ENCODE measurements around the gene CDC45.

Gene CDC45

DNA sequence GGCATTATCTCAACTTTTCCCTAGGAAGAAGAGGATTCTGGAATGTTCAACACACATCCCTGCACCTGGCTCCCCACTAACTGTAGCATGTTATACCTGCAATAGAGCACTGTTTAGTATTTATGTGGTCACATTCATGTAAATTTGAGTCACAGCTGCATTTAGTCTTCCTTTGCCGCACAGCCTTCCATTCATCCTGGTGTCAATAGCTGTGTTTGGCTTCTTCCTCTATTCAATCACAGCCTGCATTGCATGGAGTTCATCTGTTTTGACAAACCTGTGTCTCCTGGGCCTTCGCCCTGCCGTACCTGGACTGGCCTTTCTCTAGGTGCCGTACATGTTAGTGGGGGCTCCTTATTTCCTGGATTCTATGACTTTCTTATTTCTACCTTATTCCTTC is 28.1 kb upstream of the CDC45 start:
- DNase-seq (ENCODE audit: low read depth, low spot score): no peak
- Histone ChIP-seq H3K9me3 (ENCODE audit: insufficient read depth, low read length) (no peaks in the 10 kb centered on the region), H3K9ac (ENCODE audit: insufficient read length, low read depth) (no peak overlapping the region), H3K27me3 (ENCODE audit: insufficient read depth, insufficient read length) (no peaks in the 10 kb centered on the region), H3K4me1 (ENCODE audit: insufficient read depth, insufficient read length) (peaks cover 5% of the 10 kb centered on the region), H3K4me3 (ENCODE audit: insufficient read length, low read depth) (no peak overlapping the region), H3K36me3 (ENCODE audit: insufficient read depth, insufficient read length, low read length) (peaks cover 72% of the 10 kb centered on the region)
- no peak for TF ChIP-seq SUZ12 (IDR thresholded peaks at IDR 0.05; ENCODE audit: extremely low read depth, insufficient read depth, insufficient read length)
- TF ChIP-seq YY1 (IDR thresholded peaks at IDR 0.05; ENCODE audit: insufficient read depth, insufficient read length): no peak
- TF ChIP-seq ZNF274 (IDR thresholded peaks at IDR 0.05; ENCODE audit: low read depth, low read length): no peak

DNA sequence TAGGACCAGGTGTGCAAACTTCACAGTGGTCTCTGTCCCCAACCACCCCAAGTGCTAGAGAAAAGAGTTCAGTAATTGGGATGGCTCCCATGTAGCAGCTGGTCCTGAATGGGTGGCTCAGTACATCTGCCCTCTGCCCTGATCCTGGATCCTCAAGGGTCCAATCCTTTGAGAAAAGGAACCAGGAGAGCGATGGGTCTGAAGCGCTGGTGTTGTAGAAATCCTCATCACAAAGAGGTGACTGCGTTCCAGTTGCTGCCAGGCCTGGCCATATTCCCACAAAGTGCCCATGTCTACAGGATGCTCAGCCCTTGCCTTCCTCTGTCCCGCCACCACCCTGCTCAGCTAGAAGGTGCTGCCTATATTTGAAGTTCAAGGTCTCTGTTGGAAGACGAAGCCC is 26.0 kb upstream of the CDC45 start:
- Histone ChIP-seq H3K4me3 (ENCODE audit: insufficient read length, low read depth) (no peak overlapping the region), H3K9me3 (ENCODE audit: insufficient read depth, low read length) (no peaks in the 10 kb centered on the region), H3K36me3 (ENCODE audit: insufficient read depth, insufficient read length, low read length) (peaks cover 86% of the 10 kb centered on the region), H3K4me1 (ENCODE audit: insufficient read depth, insufficient read length) (peaks cover 5% of the 10 kb centered on the region), H3K27me3 (ENCODE audit: insufficient read depth, insufficient read length) (no peaks in the 10 kb centered on the region), H3K9ac (ENCODE audit: insufficient read length, low read depth) (no peak overlapping the region)
- no peak for TF ChIP-seq ZNF274 (IDR thresholded peaks at IDR 0.05; ENCODE audit: low read depth, low read length)
- TF ChIP-seq YY1 (IDR thresholded peaks at IDR 0.05; ENCODE audit: insufficient read depth, insufficient read length): no peak
- TF ChIP-seq SUZ12 (IDR thresholded peaks at IDR 0.05; ENCODE audit: extremely low read depth, insufficient read depth, insufficient read length): no peak
- DNase-seq (ENCODE audit: low read depth, low spot score): no peak

DNA sequence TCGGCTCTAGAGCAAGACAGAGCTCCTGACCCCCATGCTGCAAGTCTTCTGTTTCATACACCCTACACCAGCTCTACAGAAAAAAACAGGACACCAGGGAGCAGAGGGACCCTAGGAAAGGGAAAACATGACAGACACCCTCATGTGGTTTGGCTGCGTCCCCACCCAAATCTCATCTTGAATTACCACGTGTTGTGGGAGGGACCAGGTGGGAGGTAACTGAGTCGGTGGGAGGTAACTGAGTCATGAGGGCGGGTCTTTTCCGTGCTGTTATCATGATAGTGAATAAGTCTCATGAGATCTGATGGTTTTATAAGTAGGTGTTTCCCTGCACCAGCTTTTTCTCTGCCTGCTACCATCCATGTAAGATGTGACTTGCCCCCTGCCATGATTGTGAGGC is 25.6 kb upstream of the CDC45 start:
- Histone ChIP-seq H3K36me3 (ENCODE audit: insufficient read depth, insufficient read length, low read length) (peaks cover 82% of the 10 kb centered on the region), H3K9ac (ENCODE audit: insufficient read length, low read depth) (no peak overlapping the region)

DNA sequence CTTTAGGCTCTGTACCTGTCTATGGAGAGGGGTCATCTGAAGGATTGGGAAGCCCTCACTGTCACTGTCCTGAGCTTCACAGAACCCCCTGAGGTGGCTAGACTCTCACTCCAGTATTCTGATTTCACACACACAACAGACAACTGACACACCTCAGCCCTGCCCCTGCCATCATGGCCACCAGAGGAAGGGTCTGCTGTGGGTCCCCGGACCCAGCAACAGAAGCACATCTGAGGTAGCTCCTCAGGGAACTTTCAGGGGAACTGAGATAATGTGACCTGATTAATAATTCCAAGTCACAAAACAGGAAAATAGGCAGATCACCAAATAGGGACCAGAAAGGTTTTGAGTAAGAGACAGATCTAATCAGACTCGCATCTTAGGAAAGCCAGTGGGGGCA is 24.7 kb upstream of the CDC45 start:
- Histone ChIP-seq H3K9ac (ENCODE audit: insufficient read length, low read depth) (no peak overlapping the region), H3K4me3 (ENCODE audit: insufficient read length, low read depth) (no peak overlapping the region), H3K36me3 (ENCODE audit: insufficient read depth, insufficient read length, low read length) (peaks cover 77% of the 10 kb centered on the region), H3K9me3 (ENCODE audit: insufficient read depth, low read length) (no peaks in the 10 kb centered on the region), H3K27me3 (ENCODE audit: insufficient read depth, insufficient read length) (no peaks in the 10 kb centered on the region), H3K4me1 (ENCODE audit: insufficient read depth, insufficient read length) (no peaks in the 10 kb centered on the region)
- TF ChIP-seq SUZ12 (IDR thresholded peaks at IDR 0.05; ENCODE audit: extremely low read depth, insufficient read depth, insufficient read length): no peak
- no peak for TF ChIP-seq YY1 (IDR thresholded peaks at IDR 0.05; ENCODE audit: insufficient read depth, insufficient read length)
- no peak for TF ChIP-seq ZNF274 (IDR thresholded peaks at IDR 0.05; ENCODE audit: low read depth, low read length)
- DNase-seq (ENCODE audit: low read depth, low spot score): no peak

More for the DNA sequence above, 25.6 kb upstream of the CDC45 start:
- Histone ChIP-seq H3K9me3 (ENCODE audit: insufficient read depth, low read length) (no peaks in the 10 kb centered on the region), H3K27me3 (ENCODE audit: insufficient read depth, insufficient read length) (no peaks in the 10 kb centered on the region), H3K4me3 (ENCODE audit: insufficient read length, low read depth) (no peak overlapping the region), H3K4me1 (ENCODE audit: insufficient read depth, insufficient read length) (peaks cover 1% of the 10 kb centered on the region)
- TF ChIP-seq SUZ12 (IDR thresholded peaks at IDR 0.05; ENCODE audit: extremely low read depth, insufficient read depth, insufficient read length) (no peak), YY1 (IDR thresholded peaks at IDR 0.05; ENCODE audit: insufficient read depth, insufficient read length) (no peak), ZNF274 (IDR thresholded peaks at IDR 0.05; ENCODE audit: low read depth, low read length) (no peak)
- DNase-seq (ENCODE audit: low read depth, low spot score): no peak

DNA sequence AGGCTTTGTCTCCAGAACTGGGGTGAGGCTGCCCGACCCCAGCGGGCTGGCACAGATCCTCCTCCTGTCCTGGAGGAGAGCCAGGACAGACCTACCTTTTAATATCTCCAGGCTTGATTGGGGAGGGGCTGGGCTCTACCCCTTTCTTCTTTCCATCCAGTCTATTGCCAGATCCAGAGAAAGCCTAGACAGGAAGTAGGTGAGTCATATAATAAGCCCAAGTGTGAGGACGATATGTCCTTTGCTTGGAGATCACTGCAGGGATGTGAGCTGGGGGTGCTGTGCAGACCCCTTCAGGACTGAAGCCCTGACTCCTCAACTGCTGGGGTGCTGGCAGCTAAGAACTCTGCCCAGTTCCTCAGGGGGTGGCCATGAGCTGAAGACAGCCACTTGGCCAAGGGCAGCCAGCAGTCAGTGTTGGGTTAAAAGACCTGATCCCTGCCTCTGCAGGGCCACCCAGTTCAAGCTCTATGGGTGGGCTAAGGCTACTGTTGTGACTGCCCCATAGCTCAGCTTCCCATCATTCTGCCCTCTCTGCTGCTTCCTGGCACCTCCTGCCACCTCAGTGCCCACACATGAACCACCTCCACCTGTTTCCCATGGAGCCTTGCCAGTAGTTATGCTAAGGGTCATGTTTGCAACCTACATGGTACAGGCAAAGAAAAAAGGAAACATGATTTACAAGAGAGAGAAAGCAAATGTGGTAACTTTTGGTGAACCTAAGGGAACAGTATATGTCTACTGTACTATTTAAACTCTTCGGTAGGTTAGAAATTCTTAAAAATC is 23.9 kb upstream of the CDC45 start:
- Histone ChIP-seq H3K9ac (ENCODE audit: insufficient read length, low read depth) (no peak overlapping the region), H3K9me3 (ENCODE audit: insufficient read depth, low read length) (no peaks in the 10 kb centered on the region), H3K27me3 (ENCODE audit: insufficient read depth, insufficient read length) (no peaks in the 10 kb centered on the region), H3K36me3 (ENCODE audit: insufficient read depth, insufficient read length, low read length) (peaks cover 75% of the 10 kb centered on the region), H3K4me3 (ENCODE audit: insufficient read length, low read depth) (no peak overlapping the region), H3K4me1 (ENCODE audit: insufficient read depth, insufficient read length) (no peaks in the 10 kb centered on the region)
- DNase-seq (ENCODE audit: low read depth, low spot score): no peak
- no peak for TF ChIP-seq ZNF274 (IDR thresholded peaks at IDR 0.05; ENCODE audit: low read depth, low read length)
- no peak for TF ChIP-seq SUZ12 (IDR thresholded peaks at IDR 0.05; ENCODE audit: extremely low read depth, insufficient read depth, insufficient read length)
- no peak for TF ChIP-seq YY1 (IDR thresholded peaks at IDR 0.05; ENCODE audit: insufficient read depth, insufficient read length)

- H3K4me3 ChIP-seq (ENCODE audit: insufficient read length, low read depth): no peak overlapping the region
- no peak for TF ChIP-seq YY1 (IDR thresholded peaks at IDR 0.05; ENCODE audit: insufficient read depth, insufficient read length)
- no peak for TF ChIP-seq SUZ12 (IDR thresholded peaks at IDR 0.05; ENCODE audit: extremely low read depth, insufficient read depth, insufficient read length)
- TF ChIP-seq ZNF274 (IDR thresholded peaks at IDR 0.05; ENCODE audit: low read depth, low read length): no peak
- no peak overlapping the region for H3K9ac ChIP-seq (ENCODE audit: insufficient read length, low read depth)
- H3K9me3 ChIP-seq (ENCODE audit: insufficient read depth, low read length): no peaks in the 10 kb centered on the region
- peaks cover 74% of the 10 kb centered on the region for H3K36me3 ChIP-seq (ENCODE audit: insufficient read depth, insufficient read length, low read length)
- H3K4me1 ChIP-seq (ENCODE audit: insufficient read depth, insufficient read length): no peaks in the 10 kb centered on the region
- H3K27me3 ChIP-seq (ENCODE audit: insufficient read depth, insufficient read length): no peaks in the 10 kb centered on the region
- DNase-seq (ENCODE audit: low read depth, low spot score): no peak
Observed at GRCh38 chr22:19456541-19456940, 23.2 kb upstream of the CDC45 start.

DNA sequence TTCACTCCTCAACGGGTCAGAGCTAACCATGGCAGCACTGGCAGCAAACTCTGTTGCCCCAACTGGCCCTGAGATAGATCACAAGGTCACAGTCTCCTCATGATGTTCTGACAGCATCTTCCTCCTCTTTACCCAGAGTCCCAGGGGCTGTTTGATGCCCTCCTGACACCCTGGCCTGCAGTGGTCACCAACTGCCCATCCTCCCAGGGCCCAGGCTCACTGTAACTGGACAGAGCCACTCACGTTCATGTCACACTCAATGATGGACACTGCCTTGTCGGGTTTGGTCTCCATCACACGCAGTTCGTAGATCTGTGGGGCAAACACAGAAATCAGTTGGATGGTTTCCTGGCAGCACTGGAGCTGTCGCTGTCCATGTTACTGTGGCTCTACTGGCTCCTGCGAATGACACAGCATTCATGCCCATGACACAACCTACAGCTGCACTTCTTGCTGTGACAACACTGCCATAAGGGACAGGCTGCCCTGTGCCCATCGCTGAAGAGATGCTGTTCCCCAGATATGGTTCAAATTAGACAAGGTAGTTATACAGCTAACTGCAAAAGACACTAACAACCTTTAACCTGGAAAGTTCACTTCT is 21.8 kb upstream of the CDC45 start:
- no peak overlapping the region for H3K4me3 ChIP-seq (ENCODE audit: insufficient read length, low read depth)
- no peaks in the 10 kb centered on the region for H3K4me1 ChIP-seq (ENCODE audit: insufficient read depth, insufficient read length)
- no peaks in the 10 kb centered on the region for H3K27me3 ChIP-seq (ENCODE audit: insufficient read depth, insufficient read length)
- no peak for TF ChIP-seq YY1 (IDR thresholded peaks at IDR 0.05; ENCODE audit: insufficient read depth, insufficient read length)
- no peak for TF ChIP-seq ZNF274 (IDR thresholded peaks at IDR 0.05; ENCODE audit: low read depth, low read length)
- TF ChIP-seq SUZ12 (IDR thresholded peaks at IDR 0.05; ENCODE audit: extremely low read depth, insufficient read depth, insufficient read length): no peak
- no peak for DNase-seq (ENCODE audit: low read depth, low spot score)
- no peaks in the 10 kb centered on the region for H3K9me3 ChIP-seq (ENCODE audit: insufficient read depth, low read length)
- no peak overlapping the region for H3K9ac ChIP-seq (ENCODE audit: insufficient read length, low read depth)
- H3K36me3 ChIP-seq (ENCODE audit: insufficient read depth, insufficient read length, low read length): peaks cover 72% of the 10 kb centered on the region

Measured in NT2/D1 (cell line).